Measurements from ENCODE around the gene CDADC1. TPM values are rescaled to one million over a fixed set of nuclear protein-coding genes. Genes with fewer than 3 reads are reported as not detected.

CDADC1 gene
- polyA plus RNA-seq, 1 donor = 9.2 TPM

- Histone ChIP-seq H3K4me1 (ENCODE audit: control insufficient read depth, insufficient read depth, low read length) (no peaks in the 10 kb centered on the region), H3K36me3 (ENCODE audit: control insufficient read depth, insufficient read depth, low read length) (peaks cover 47% of the 10 kb centered on the region), H3K27me3 (ENCODE audit: control insufficient read depth, insufficient read depth, low read length) (no peaks in the 10 kb centered on the region), H3K9me3 (ENCODE audit: control insufficient read depth, low read depth, low read length) (no peaks in the 10 kb centered on the region), H3K27ac (ENCODE audit: low read length) (no peak overlapping the region), H3K4me3 (ENCODE audit: low read length) (no peak overlapping the region)
- no CpG with 5 or more reads among the region's 3 CpGs for WGBS (ENCODE audit: insufficient coverage, low lambda C conversion rate)
- no peak for DNase-seq
Observed at GRCh38 chr13:49258089-49258796, 10.5 kb downstream of the CDADC1 start.

GRCh38 chr13:49259586-49259985 is 11.9 kb downstream of the CDADC1 start:
- Histone ChIP-seq H3K9me3 (ENCODE audit: control insufficient read depth, low read depth, low read length) (no peaks in the 10 kb centered on the region), H3K27me3 (ENCODE audit: control insufficient read depth, insufficient read depth, low read length) (no peaks in the 10 kb centered on the region), H3K4me1 (ENCODE audit: control insufficient read depth, insufficient read depth, low read length) (no peaks in the 10 kb centered on the region), H3K4me3 (ENCODE audit: low read length) (no peak overlapping the region), H3K27ac (ENCODE audit: low read length) (no peak overlapping the region), H3K36me3 (ENCODE audit: control insufficient read depth, insufficient read depth, low read length) (peaks cover 45% of the 10 kb centered on the region)
- DNase-seq = no peak
- WGBS (ENCODE audit: insufficient coverage, low lambda C conversion rate) = no CpG with 5 or more reads among the region's 6 CpGs

- H3K27me3 ChIP-seq (ENCODE audit: control insufficient read depth, insufficient read depth, low read length) = no peaks in the 10 kb centered on the region
- no peaks in the 10 kb centered on the region for H3K9me3 ChIP-seq (ENCODE audit: control insufficient read depth, low read depth, low read length)
- DNase-seq = no peak
- H3K36me3 ChIP-seq (ENCODE audit: control insufficient read depth, insufficient read depth, low read length) = peaks cover 28% of the 10 kb centered on the region
- WGBS (ENCODE audit: insufficient coverage, low lambda C conversion rate) = 33% methylated on average over 1 of the region's 6 CpGs
- no peak overlapping the region for H3K27ac ChIP-seq (ENCODE audit: low read length)
- no peaks in the 10 kb centered on the region for H3K4me1 ChIP-seq (ENCODE audit: control insufficient read depth, insufficient read depth, low read length)
- H3K4me3 ChIP-seq (ENCODE audit: low read length) = no peak overlapping the region
Observed at GRCh38 chr13:49262634-49263033, 14.9 kb downstream of the CDADC1 start.

GRCh38 chr13:49265822-49266221 is 18.1 kb downstream of the CDADC1 start:
- peaks cover 20% of the 10 kb centered on the region for H3K36me3 ChIP-seq (ENCODE audit: control insufficient read depth, insufficient read depth, low read length)
- DNase-seq = no peak
- H3K4me3 ChIP-seq (ENCODE audit: low read length) = no peak overlapping the region
- no CpG with 5 or more reads among the region's 2 CpGs for WGBS (ENCODE audit: insufficient coverage, low lambda C conversion rate)
- no peaks in the 10 kb centered on the region for H3K4me1 ChIP-seq (ENCODE audit: control insufficient read depth, insufficient read depth, low read length)
- H3K9me3 ChIP-seq (ENCODE audit: control insufficient read depth, low read depth, low read length) = no peaks in the 10 kb centered on the region
- H3K27ac ChIP-seq (ENCODE audit: low read length) = no peak overlapping the region
- no peaks in the 10 kb centered on the region for H3K27me3 ChIP-seq (ENCODE audit: control insufficient read depth, insufficient read depth, low read length)

- Histone ChIP-seq H3K27me3 (ENCODE audit: control insufficient read depth, insufficient read depth, low read length) (no peaks in the 10 kb centered on the region), H3K27ac (ENCODE audit: low read length) (no peak overlapping the region), H3K9me3 (ENCODE audit: control insufficient read depth, low read depth, low read length) (no peaks in the 10 kb centered on the region), H3K4me3 (ENCODE audit: low read length) (no peak overlapping the region), H3K4me1 (ENCODE audit: control insufficient read depth, insufficient read depth, low read length) (no peaks in the 10 kb centered on the region), H3K36me3 (ENCODE audit: control insufficient read depth, insufficient read depth, low read length) (peaks cover 8% of the 10 kb centered on the region)
- DNase-seq = no peak
- WGBS (ENCODE audit: insufficient coverage, low lambda C conversion rate) = no CpG with 5 or more reads among the region's 1 CpG
Observed at GRCh38 chr13:49271264-49271663, 23.5 kb downstream of the CDADC1 start.

- DNase-seq = no peak
- Histone ChIP-seq H3K36me3 (ENCODE audit: control insufficient read depth, insufficient read depth, low read length) (peaks cover 8% of the 10 kb centered on the region), H3K27me3 (ENCODE audit: control insufficient read depth, insufficient read depth, low read length) (no peaks in the 10 kb centered on the region), H3K4me3 (ENCODE audit: low read length) (no peak overlapping the region), H3K9me3 (ENCODE audit: control insufficient read depth, low read depth, low read length) (no peaks in the 10 kb centered on the region), H3K27ac (ENCODE audit: low read length) (no peak overlapping the region), H3K4me1 (ENCODE audit: control insufficient read depth, insufficient read depth, low read length) (no peaks in the 10 kb centered on the region)
- 73% methylated on average over 1 of the region's 2 CpGs for WGBS (ENCODE audit: insufficient coverage, low lambda C conversion rate)
Observed at GRCh38 chr13:49272296-49272695, 24.6 kb downstream of the CDADC1 start.

- WGBS (ENCODE audit: insufficient coverage, low lambda C conversion rate) = 100% methylated on average over 1 of the region's 2 CpGs
- no peaks in the 10 kb centered on the region for H3K9me3 ChIP-seq (ENCODE audit: control insufficient read depth, low read depth, low read length)
- no peak for DNase-seq
- H3K4me1 ChIP-seq (ENCODE audit: control insufficient read depth, insufficient read depth, low read length) = no peaks in the 10 kb centered on the region
- H3K4me3 ChIP-seq (ENCODE audit: low read length) = no peak overlapping the region
- no peaks in the 10 kb centered on the region for H3K27me3 ChIP-seq (ENCODE audit: control insufficient read depth, insufficient read depth, low read length)
- peaks cover 12% of the 10 kb centered on the region for H3K36me3 ChIP-seq (ENCODE audit: control insufficient read depth, insufficient read depth, low read length)
- H3K27ac ChIP-seq (ENCODE audit: low read length) = no peak overlapping the region
Observed at GRCh38 chr13:49278211-49278610, 30.5 kb downstream of the CDADC1 start.

- no peak overlapping the region for H3K27ac ChIP-seq (ENCODE audit: low read length)
- no peaks in the 10 kb centered on the region for H3K27me3 ChIP-seq (ENCODE audit: control insufficient read depth, insufficient read depth, low read length)
- H3K9me3 ChIP-seq (ENCODE audit: control insufficient read depth, low read depth, low read length) = no peaks in the 10 kb centered on the region
- no CpG with 5 or more reads among the region's 5 CpGs for WGBS (ENCODE audit: insufficient coverage, low lambda C conversion rate)
- DNase-seq = no peak
- H3K36me3 ChIP-seq (ENCODE audit: control insufficient read depth, insufficient read depth, low read length) = peaks cover 12% of the 10 kb centered on the region
- H3K4me1 ChIP-seq (ENCODE audit: control insufficient read depth, insufficient read depth, low read length) = no peaks in the 10 kb centered on the region
- H3K4me3 ChIP-seq (ENCODE audit: low read length) = no peak overlapping the region
Observed at GRCh38 chr13:49279112-49279511, 31.4 kb downstream of the CDADC1 start.

- no peaks in the 10 kb centered on the region for H3K9me3 ChIP-seq (ENCODE audit: control insufficient read depth, low read depth, low read length)
- DNase-seq = no peak
- no peaks in the 10 kb centered on the region for H3K27me3 ChIP-seq (ENCODE audit: control insufficient read depth, insufficient read depth, low read length)
- no peak overlapping the region for H3K4me3 ChIP-seq (ENCODE audit: low read length)
- H3K36me3 ChIP-seq (ENCODE audit: control insufficient read depth, insufficient read depth, low read length) = peaks cover 14% of the 10 kb centered on the region
- H3K27ac ChIP-seq (ENCODE audit: low read length) = no peak overlapping the region
- H3K4me1 ChIP-seq (ENCODE audit: control insufficient read depth, insufficient read depth, low read length) = no peaks in the 10 kb centered on the region
Observed at GRCh38 chr13:49279885-49280284, 32.2 kb downstream of the CDADC1 start.

GRCh38 chr13:49287995-49288394 is 40.3 kb downstream of the CDADC1 start:
- no peaks in the 10 kb centered on the region for H3K27me3 ChIP-seq (ENCODE audit: control insufficient read depth, insufficient read depth, low read length)
- H3K4me3 ChIP-seq (ENCODE audit: low read length) = no peak overlapping the region
- 100% methylated on average over 1 of the region's 1 CpG for WGBS (ENCODE audit: insufficient coverage, low lambda C conversion rate)
- no peak overlapping the region for H3K27ac ChIP-seq (ENCODE audit: low read length)
- H3K9me3 ChIP-seq (ENCODE audit: control insufficient read depth, low read depth, low read length) = no peaks in the 10 kb centered on the region
- no peaks in the 10 kb centered on the region for H3K4me1 ChIP-seq (ENCODE audit: control insufficient read depth, insufficient read depth, low read length)
- peaks cover 2% of the 10 kb centered on the region for H3K36me3 ChIP-seq (ENCODE audit: control insufficient read depth, insufficient read depth, low read length)
- no peak for DNase-seq

- Histone ChIP-seq H3K27ac (ENCODE audit: low read length) (no peak overlapping the region), H3K27me3 (ENCODE audit: control insufficient read depth, insufficient read depth, low read length) (no peaks in the 10 kb centered on the region), H3K9me3 (ENCODE audit: control insufficient read depth, low read depth, low read length) (no peaks in the 10 kb centered on the region), H3K4me3 (ENCODE audit: low read length) (no peak overlapping the region), H3K4me1 (ENCODE audit: control insufficient read depth, insufficient read depth, low read length) (no peaks in the 10 kb centered on the region), H3K36me3 (ENCODE audit: control insufficient read depth, insufficient read depth, low read length) (peaks cover 2% of the 10 kb centered on the region)
- DNase-seq = no peak
Observed at GRCh38 chr13:49288458-49288857, 40.7 kb downstream of the CDADC1 start.

Measured in large intestine (tissue), 3 donors.